ENCODE measurements around the gene EGFLAM. TPM values are rescaled to one million over a fixed set of nuclear protein-coding genes. Genes with fewer than 3 reads are reported as not detected.

EGFLAM gene
- polyA plus RNA-seq, 1 donor from 2014 or later, result not detected

GRCh38 chr5:38371596-38371995 is 113.2 kb downstream of the EGFLAM start:
- no peak for TF ChIP-seq RAD21 (conservative IDR thresholded peaks at IDR 0.05)
- H3K79me2 ChIP-seq (replicated peaks; ENCODE audit: insufficient read depth, low read length), result no peaks in the 10 kb centered on the region
- H2AFZ ChIP-seq (ENCODE audit: low read depth, low read length), result no peak overlapping the region
- H3K36me3 ChIP-seq (ENCODE audit: insufficient read depth, low read length), result no peaks in the 10 kb centered on the region
- H3F3A ChIP-seq (ENCODE audit: insufficient read depth, low read length, poor library complexity, severe bottlenecking), result no peaks in the 10 kb centered on the region
- H3K4me3 ChIP-seq (ENCODE audit: low read length), result no peak overlapping the region
- H3K27ac ChIP-seq (ENCODE audit: low read length), result no peak overlapping the region
- H3K9me2 ChIP-seq (ENCODE audit: insufficient read depth, low read length), result no peaks in the 10 kb centered on the region
- no peaks in the 10 kb centered on the region for H3K27me3 ChIP-seq (ENCODE audit: insufficient read depth, low read depth, low read length)
- H4K20me1 ChIP-seq (ENCODE audit: insufficient read depth), result no peaks in the 10 kb centered on the region
- H3K9me3 ChIP-seq (ENCODE audit: low read length), result no peaks in the 10 kb centered on the region
- H3K4me2 ChIP-seq (ENCODE audit: low read length), result no peak overlapping the region
- H3K9ac ChIP-seq (ENCODE audit: low read length), result no peak overlapping the region

GRCh38 chr5:38373743-38374142 is 115.4 kb downstream of the EGFLAM start:
- Histone ChIP-seq H4K20me1 (ENCODE audit: insufficient read depth) (no peaks in the 10 kb centered on the region), H3F3A (ENCODE audit: insufficient read depth, low read length, poor library complexity, severe bottlenecking) (no peaks in the 10 kb centered on the region), H2AFZ (ENCODE audit: low read depth, low read length) (no peak overlapping the region), H3K4me3 (ENCODE audit: low read length) (no peak overlapping the region), H3K27me3 (ENCODE audit: insufficient read depth, low read depth, low read length) (no peaks in the 10 kb centered on the region), H3K27ac (ENCODE audit: low read length) (no peak overlapping the region), H3K9me3 (ENCODE audit: low read length) (no peaks in the 10 kb centered on the region), H3K4me2 (ENCODE audit: low read length) (no peak overlapping the region), H3K9ac (ENCODE audit: low read length) (no peak overlapping the region), H3K79me2 (replicated peaks; ENCODE audit: insufficient read depth, low read length) (no peaks in the 10 kb centered on the region), H3K9me2 (ENCODE audit: insufficient read depth, low read length) (no peaks in the 10 kb centered on the region), H3K36me3 (ENCODE audit: insufficient read depth, low read length) (no peaks in the 10 kb centered on the region)
- TF ChIP-seq EP300 (conservative IDR thresholded peaks at IDR 0.05; ENCODE audit: poor library complexity, severe bottlenecking) (no peak), MXI1 (conservative IDR thresholded peaks at IDR 0.05; ENCODE audit: poor library complexity, severe bottlenecking) (no peak), SMC3 (conservative IDR thresholded peaks at IDR 0.05; ENCODE audit: poor library complexity) (no peak), POLR2AphosphoS5 (IDR thresholded peaks at IDR 0.05) (no peak), RAD21 (conservative IDR thresholded peaks at IDR 0.05) (no peak), TAF1 (IDR thresholded peaks at IDR 0.05; ENCODE audit: low read depth) (no peak), CTCF (IDR thresholded peaks at IDR 0.05; ENCODE audit: poor library complexity, severe bottlenecking) (no peak), EZH2 (IDR thresholded peaks at IDR 0.05; ENCODE audit: borderline replicate concordance, insufficient read depth, low read length, poor library complexity, severe bottlenecking) (no peak)
- TF ChIP-seq, protein P1, sequence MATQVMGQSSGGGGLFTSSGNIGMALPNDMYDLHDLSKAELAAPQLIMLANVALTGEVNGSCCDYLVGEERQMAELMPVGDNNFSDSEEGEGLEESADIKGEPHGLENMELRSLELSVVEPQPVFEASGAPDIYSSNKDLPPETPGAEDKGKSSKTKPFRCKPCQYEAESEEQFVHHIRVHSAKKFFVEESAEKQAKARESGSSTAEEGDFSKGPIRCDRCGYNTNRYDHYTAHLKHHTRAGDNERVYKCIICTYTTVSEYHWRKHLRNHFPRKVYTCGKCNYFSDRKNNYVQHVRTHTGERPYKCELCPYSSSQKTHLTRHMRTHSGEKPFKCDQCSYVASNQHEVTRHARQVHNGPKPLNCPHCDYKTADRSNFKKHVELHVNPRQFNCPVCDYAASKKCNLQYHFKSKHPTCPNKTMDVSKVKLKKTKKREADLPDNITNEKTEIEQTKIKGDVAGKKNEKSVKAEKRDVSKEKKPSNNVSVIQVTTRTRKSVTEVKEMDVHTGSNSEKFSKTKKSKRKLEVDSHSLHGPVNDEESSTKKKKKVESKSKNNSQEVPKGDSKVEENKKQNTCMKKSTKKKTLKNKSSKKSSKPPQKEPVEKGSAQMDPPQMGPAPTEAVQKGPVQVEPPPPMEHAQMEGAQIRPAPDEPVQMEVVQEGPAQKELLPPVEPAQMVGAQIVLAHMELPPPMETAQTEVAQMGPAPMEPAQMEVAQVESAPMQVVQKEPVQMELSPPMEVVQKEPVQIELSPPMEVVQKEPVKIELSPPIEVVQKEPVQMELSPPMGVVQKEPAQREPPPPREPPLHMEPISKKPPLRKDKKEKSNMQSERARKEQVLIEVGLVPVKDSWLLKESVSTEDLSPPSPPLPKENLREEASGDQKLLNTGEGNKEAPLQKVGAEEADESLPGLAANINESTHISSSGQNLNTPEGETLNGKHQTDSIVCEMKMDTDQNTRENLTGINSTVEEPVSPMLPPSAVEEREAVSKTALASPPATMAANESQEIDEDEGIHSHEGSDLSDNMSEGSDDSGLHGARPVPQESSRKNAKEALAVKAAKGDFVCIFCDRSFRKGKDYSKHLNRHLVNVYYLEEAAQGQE (IDR thresholded peaks at IDR 0.05; ENCODE audit: borderline replicate concordance), result no peak

- Histone ChIP-seq H3K27ac (ENCODE audit: low read length) (no peak overlapping the region), H2AFZ (ENCODE audit: low read depth, low read length) (no peak overlapping the region), H3K9me2 (ENCODE audit: insufficient read depth, low read length) (no peaks in the 10 kb centered on the region), H3K36me3 (ENCODE audit: insufficient read depth, low read length) (no peaks in the 10 kb centered on the region), H3K79me2 (replicated peaks; ENCODE audit: insufficient read depth, low read length) (no peaks in the 10 kb centered on the region), H3K9ac (ENCODE audit: low read length) (no peak overlapping the region), H4K20me1 (ENCODE audit: insufficient read depth) (no peaks in the 10 kb centered on the region), H3K9me3 (ENCODE audit: low read length) (no peaks in the 10 kb centered on the region), H3K27me3 (ENCODE audit: insufficient read depth, low read depth, low read length) (no peaks in the 10 kb centered on the region), H3K4me2 (ENCODE audit: low read length) (no peak overlapping the region), H3K4me3 (ENCODE audit: low read length) (no peak overlapping the region), H3F3A (ENCODE audit: insufficient read depth, low read length, poor library complexity, severe bottlenecking) (no peaks in the 10 kb centered on the region)
- no peak for TF ChIP-seq CTCF (IDR thresholded peaks at IDR 0.05; ENCODE audit: poor library complexity, severe bottlenecking)
- TF ChIP-seq TAF1 (IDR thresholded peaks at IDR 0.05; ENCODE audit: low read depth), result no peak
- no peak for TF ChIP-seq EP300 (conservative IDR thresholded peaks at IDR 0.05; ENCODE audit: poor library complexity, severe bottlenecking)
- TF ChIP-seq, protein P1 (IDR thresholded peaks at IDR 0.05; ENCODE audit: borderline replicate concordance), result no peak
- no peak for TF ChIP-seq RAD21 (conservative IDR thresholded peaks at IDR 0.05)
- no peak for TF ChIP-seq EZH2 (IDR thresholded peaks at IDR 0.05; ENCODE audit: borderline replicate concordance, insufficient read depth, low read length, poor library complexity, severe bottlenecking)
- TF ChIP-seq SMC3 (conservative IDR thresholded peaks at IDR 0.05; ENCODE audit: poor library complexity), result no peak
- no peak for TF ChIP-seq POLR2AphosphoS5 (IDR thresholded peaks at IDR 0.05)
- TF ChIP-seq MXI1 (conservative IDR thresholded peaks at IDR 0.05; ENCODE audit: poor library complexity, severe bottlenecking), result no peak
Measured at GRCh38 chr5:38375423-38375822, 117.1 kb downstream of the EGFLAM start.

Measured in neural cell (in vitro differentiated cells).